K562 (cell line): ENCODE measurements around the gene CHST8.

Source experiments
- CREBBP ChIP-seq: IDR thresholded peaks from one replicate; pipeline ENCODE4 v1.6.1; 2012; ENCODE audit warnings: low read depth, mild to moderate bottlenecking, control low read depth, inconsistent platforms, low read length
- GABPA ChIP-seq: fragments of 200-800 bp; sonication (Bioruptor generic); conservative IDR thresholded peaks from 2 replicates; pipeline ENCODE4 v1.6.1; 2016; ENCODE audit warnings: low read depth, missing genetic modification characterization, missing compliant biosample characterization
- GTF2F1 ChIP-seq: IDR thresholded peaks from 2 replicates; pipeline ENCODE4 v1.6.1; 2011; ENCODE audit warnings: low read depth, low read length, improper control_type of control experiment
- POLR2A ChIP-seq: fragments of 450-650 bp; conservative IDR thresholded peaks from 2 replicates; pipeline ENCODE4 v1.6.1; 2016
- TOE1 ChIP-seq, 2 experiments: fragments of 450-650 bp in 1 of 2; sonication (generic) in 1 of 2; formaldehyde crosslinking in 1 of 2; IDR thresholded peaks; 2 replicates each; pipeline versions ENCODE4 v1.7.1 to v1.8.0; 2016 to 2022; ENCODE audit warnings: borderline replicate concordance in 2 of 2, mild to moderate bottlenecking in 2 of 2, antibody characterized with exemption in 1 of 2, inconsistent platforms in 1 of 2, low read depth in 1 of 2, missing genetic modification reagents in 1 of 2, moderate library complexity in 1 of 2
- ZFP36 ChIP-seq: fragments of 150-350 bp; IDR thresholded peaks from 2 replicates; pipeline ENCODE4 v1.6.1; 2018; ENCODE audit warnings: low read length, low read depth; ENCODE audit not compliant: partially characterized antibody
- TF ChIP-seq, protein P1 (sequence below), 2 experiments: fragments of 450-650 bp; formaldehyde crosslinking in 1 of 2; IDR thresholded peaks; 2 replicates each; pipeline versions ENCODE4 v1.4.0 to v1.6.1; 2014 to 2020; ENCODE audit warnings: mild to moderate bottlenecking in 2 of 2, borderline replicate concordance in 1 of 2, low read depth in 1 of 2
- TF ChIP-seq, protein P2 (sequence below): sonication (generic); formaldehyde crosslinking; IDR thresholded peaks from 2 replicates; pipeline ENCODE4 v1.9.0; 2022; ENCODE audit warnings: mild to moderate bottlenecking, missing genetic modification reagents
- TF ChIP-seq, protein P3 (sequence below): fragments of 250-450 bp; sonication (Bioruptor Pico); IDR thresholded peaks from 2 replicates; pipeline ENCODE4 v1.8.0; 2022; ENCODE audit warnings: moderate library complexity, mild to moderate bottlenecking, inconsistent platforms
- TF ChIP-seq, protein P4 (sequence below), 3 experiments: IDR thresholded peaks in 2 of 3; conservative IDR thresholded peaks in 1 of 3; 2 replicates each; pipeline ENCODE4 v1.5.1; 2011 to 2012; ENCODE audit warnings: low read length in 3 of 3, mild to moderate bottlenecking in 3 of 3, control low read depth in 2 of 3, improper control_type of control experiment in 1 of 3, inconsistent platforms in 1 of 3, low read depth in 1 of 3, mixed read lengths in 1 of 3, moderate library complexity in 1 of 3; ENCODE audit not compliant: insufficient read depth in 2 of 3

DNA sequence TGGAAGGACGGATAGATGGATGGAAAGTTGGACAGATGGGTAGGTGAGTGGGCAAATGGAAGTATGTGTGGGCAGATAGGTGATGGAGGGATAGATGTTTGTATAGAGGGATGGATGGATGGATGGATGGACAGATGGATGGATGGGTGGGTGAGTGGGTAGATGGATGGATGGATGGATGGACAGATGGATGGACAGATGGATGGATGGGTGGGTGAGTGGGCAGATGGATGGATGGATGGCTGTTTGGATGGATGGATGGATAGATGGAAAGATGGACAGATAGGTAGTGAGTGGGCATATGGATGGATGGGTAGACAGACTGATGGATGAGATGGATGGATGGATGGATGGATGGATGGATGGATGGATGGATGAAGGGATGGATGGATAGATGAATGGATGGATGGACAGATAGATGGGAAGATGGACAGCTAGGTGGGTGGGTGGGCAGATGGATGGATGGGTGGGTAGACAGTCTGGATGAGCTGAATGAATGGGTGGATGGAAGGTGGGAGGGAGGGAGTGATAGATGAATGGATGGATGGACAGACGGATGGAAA is 100.1 kb downstream of the CHST8 start:
- TF ChIP-seq TOE1 (IDR thresholded peaks at IDR 0.05; ENCODE audit: borderline replicate concordance) (no peak), TOE1 (CRISPR knock-in tag; IDR thresholded peaks at IDR 0.05; ENCODE audit: borderline replicate concordance, low read depth) (no peak), CREBBP (no peak), GABPA (tag) (no peak), ZFP36 (no peak), POLR2A (no peak), GTF2F1 (no peak)
- TF ChIP-seq, protein P1, sequence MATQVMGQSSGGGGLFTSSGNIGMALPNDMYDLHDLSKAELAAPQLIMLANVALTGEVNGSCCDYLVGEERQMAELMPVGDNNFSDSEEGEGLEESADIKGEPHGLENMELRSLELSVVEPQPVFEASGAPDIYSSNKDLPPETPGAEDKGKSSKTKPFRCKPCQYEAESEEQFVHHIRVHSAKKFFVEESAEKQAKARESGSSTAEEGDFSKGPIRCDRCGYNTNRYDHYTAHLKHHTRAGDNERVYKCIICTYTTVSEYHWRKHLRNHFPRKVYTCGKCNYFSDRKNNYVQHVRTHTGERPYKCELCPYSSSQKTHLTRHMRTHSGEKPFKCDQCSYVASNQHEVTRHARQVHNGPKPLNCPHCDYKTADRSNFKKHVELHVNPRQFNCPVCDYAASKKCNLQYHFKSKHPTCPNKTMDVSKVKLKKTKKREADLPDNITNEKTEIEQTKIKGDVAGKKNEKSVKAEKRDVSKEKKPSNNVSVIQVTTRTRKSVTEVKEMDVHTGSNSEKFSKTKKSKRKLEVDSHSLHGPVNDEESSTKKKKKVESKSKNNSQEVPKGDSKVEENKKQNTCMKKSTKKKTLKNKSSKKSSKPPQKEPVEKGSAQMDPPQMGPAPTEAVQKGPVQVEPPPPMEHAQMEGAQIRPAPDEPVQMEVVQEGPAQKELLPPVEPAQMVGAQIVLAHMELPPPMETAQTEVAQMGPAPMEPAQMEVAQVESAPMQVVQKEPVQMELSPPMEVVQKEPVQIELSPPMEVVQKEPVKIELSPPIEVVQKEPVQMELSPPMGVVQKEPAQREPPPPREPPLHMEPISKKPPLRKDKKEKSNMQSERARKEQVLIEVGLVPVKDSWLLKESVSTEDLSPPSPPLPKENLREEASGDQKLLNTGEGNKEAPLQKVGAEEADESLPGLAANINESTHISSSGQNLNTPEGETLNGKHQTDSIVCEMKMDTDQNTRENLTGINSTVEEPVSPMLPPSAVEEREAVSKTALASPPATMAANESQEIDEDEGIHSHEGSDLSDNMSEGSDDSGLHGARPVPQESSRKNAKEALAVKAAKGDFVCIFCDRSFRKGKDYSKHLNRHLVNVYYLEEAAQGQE (IDR thresholded peaks at IDR 0.05; ENCODE audit: borderline replicate concordance): no peak
- TF ChIP-seq, protein P1 (CRISPR knock-in tag; IDR thresholded peaks at IDR 0.05; ENCODE audit: low read depth): no peak
- TF ChIP-seq, protein P2, sequence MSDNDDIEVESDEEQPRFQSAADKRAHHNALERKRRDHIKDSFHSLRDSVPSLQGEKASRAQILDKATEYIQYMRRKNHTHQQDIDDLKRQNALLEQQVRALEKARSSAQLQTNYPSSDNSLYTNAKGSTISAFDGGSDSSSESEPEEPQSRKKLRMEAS (CRISPR knock-in tag): no peak
- TF ChIP-seq, protein P3, sequence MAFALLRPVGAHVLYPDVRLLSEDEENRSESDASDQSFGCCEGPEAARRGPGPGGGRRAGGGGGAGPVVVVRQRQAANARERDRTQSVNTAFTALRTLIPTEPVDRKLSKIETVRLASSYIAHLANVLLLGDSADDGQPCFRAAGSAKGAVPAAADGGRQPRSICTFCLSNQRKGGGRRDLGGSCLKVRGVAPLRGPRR (CRISPR knock-in tag): no peak
- TF ChIP-seq, protein P4, sequence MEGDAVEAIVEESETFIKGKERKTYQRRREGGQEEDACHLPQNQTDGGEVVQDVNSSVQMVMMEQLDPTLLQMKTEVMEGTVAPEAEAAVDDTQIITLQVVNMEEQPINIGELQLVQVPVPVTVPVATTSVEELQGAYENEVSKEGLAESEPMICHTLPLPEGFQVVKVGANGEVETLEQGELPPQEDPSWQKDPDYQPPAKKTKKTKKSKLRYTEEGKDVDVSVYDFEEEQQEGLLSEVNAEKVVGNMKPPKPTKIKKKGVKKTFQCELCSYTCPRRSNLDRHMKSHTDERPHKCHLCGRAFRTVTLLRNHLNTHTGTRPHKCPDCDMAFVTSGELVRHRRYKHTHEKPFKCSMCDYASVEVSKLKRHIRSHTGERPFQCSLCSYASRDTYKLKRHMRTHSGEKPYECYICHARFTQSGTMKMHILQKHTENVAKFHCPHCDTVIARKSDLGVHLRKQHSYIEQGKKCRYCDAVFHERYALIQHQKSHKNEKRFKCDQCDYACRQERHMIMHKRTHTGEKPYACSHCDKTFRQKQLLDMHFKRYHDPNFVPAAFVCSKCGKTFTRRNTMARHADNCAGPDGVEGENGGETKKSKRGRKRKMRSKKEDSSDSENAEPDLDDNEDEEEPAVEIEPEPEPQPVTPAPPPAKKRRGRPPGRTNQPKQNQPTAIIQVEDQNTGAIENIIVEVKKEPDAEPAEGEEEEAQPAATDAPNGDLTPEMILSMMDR (IDR thresholded peaks at IDR 0.05 in 2 of 3, conservative IDR thresholded peaks at IDR 0.05 in 1 of 3; ENCODE audit: insufficient read depth in 2 of 3, low read depth in 1 of 3, low read length in 3 of 3): no peak
